GM23338 (cell line): ENCODE data around the gene FBXO17. TPM values are rescaled to one million over a fixed set of nuclear protein-coding genes. Genes with fewer than 3 reads are reported as not detected.
"Not testable (repeated sequence)": the region's sequence is repeated elsewhere in the genome, so short reads cannot be mapped to it uniquely, and the experiment has no call there.

Source experiments
- ATAC-seq: fragments of 200-7000 bp; cut with Tn5 transposase; 3 replicates; pipeline ENCODE4 v1.9.1; 2020
- DNase-seq: peaks from one replicate; pipeline ENCODE4 v3.0.0-alpha.2; 2015; ENCODE audit warnings: low spot score
- H2AFZ ChIP-seq: fragments of 200-600 bp; sonication (generic); 2 replicates; pipeline ENCODE4 v1.8.0; 2016; ENCODE audit warnings: antibody characterized with exemption, mild to moderate bottlenecking, moderate library complexity
- H3F3A ChIP-seq: fragments of 200-600 bp; sonication (generic); replicated peaks from 2 replicates; pipeline ENCODE4 v1.8.0; 2017; ENCODE audit warnings: antibody characterized with exemption, mixed run types, low read depth
- H3K27ac ChIP-seq: fragments of 200-600 bp; sonication (generic); 2 replicates; pipeline ENCODE4 v1.6.1; 2016; ENCODE audit warnings: low read depth
- H3K27me3 ChIP-seq: fragments of 200-600 bp; sonication (generic); 2 replicates; pipeline ENCODE4 v1.8.0; 2016; ENCODE audit warnings: mild to moderate bottlenecking, mixed run types, moderate library complexity; ENCODE audit not compliant: insufficient read depth
- H3K36me3 ChIP-seq: fragments of 200-600 bp; sonication (generic); 2 replicates; pipeline ENCODE4 v1.8.0; 2016; ENCODE audit warnings: mild to moderate bottlenecking; ENCODE audit not compliant: insufficient read depth
- H3K4me1 ChIP-seq: fragments of 200-600 bp; sonication (generic); 2 replicates; pipeline ENCODE4 v1.8.0; 2016; ENCODE audit warnings: mild to moderate bottlenecking, moderate library complexity; ENCODE audit not compliant: insufficient read depth
- H3K4me2 ChIP-seq: fragments of 200-600 bp; sonication (generic); 2 replicates; pipeline ENCODE4 v1.7.1; 2017; ENCODE audit warnings: mixed run types
- H3K4me3 ChIP-seq: fragments of 200-600 bp; sonication (generic); 2 replicates; pipeline ENCODE4 v1.6.1; 2016; ENCODE audit warnings: mixed run types
- H3K79me2 ChIP-seq: fragments of 200-600 bp; sonication (generic); replicated peaks from 2 replicates; pipeline ENCODE4 v1.8.0; 2017; ENCODE audit warnings: mild to moderate bottlenecking; ENCODE audit not compliant: insufficient read depth
- H3K9me2 ChIP-seq: fragments of 200-600 bp; sonication (generic); 2 replicates; pipeline ENCODE4 v1.8.0; 2017; ENCODE audit not compliant: insufficient read depth
- H4K20me1 ChIP-seq: fragments of 200-600 bp; sonication (generic); replicated peaks from 2 replicates; pipeline ENCODE4 v1.8.0; 2017; ENCODE audit warnings: mild to moderate bottlenecking; ENCODE audit not compliant: insufficient read depth
- H3K27ac Mint-ChIP-seq: 2 replicates; pipeline ENCODE4 v1.8.0; 2020; ENCODE audit warnings: inconsistent platforms, mild to moderate bottlenecking, moderate library complexity, mixed read lengths
- H3K27me3 Mint-ChIP-seq: 3 replicates; pipeline ENCODE4 v1.8.0; 2022; ENCODE audit warnings: low read depth, mild to moderate bottlenecking, moderate library complexity, mixed read lengths, inconsistent platforms; ENCODE audit not compliant: insufficient read depth, poor library complexity
- H3K36me3 Mint-ChIP-seq: 3 replicates; pipeline ENCODE4 v1.8.0; 2021; ENCODE audit warnings: low read depth, mild to moderate bottlenecking, inconsistent platforms, moderate library complexity, mixed read lengths
- H3K4me1 Mint-ChIP-seq: 3 replicates; pipeline ENCODE4 v1.8.0; 2020; ENCODE audit warnings: mild to moderate bottlenecking, inconsistent platforms, mixed read lengths
- H3K4me3 Mint-ChIP-seq: 3 replicates; pipeline ENCODE4 v1.8.0; 2021; ENCODE audit warnings: moderate library complexity, mild to moderate bottlenecking, inconsistent platforms, mixed read lengths
- H3K9me3 Mint-ChIP-seq: 3 replicates; pipeline ENCODE4 v1.8.0; 2020; ENCODE audit warnings: moderate library complexity, mild to moderate bottlenecking, inconsistent platforms, mixed read lengths
- CREB1 ChIP-seq: fragments of 250-450 bp; sonication (Bioruptor Pico); IDR thresholded peaks from 2 replicates; pipeline ENCODE4 v1.5.0; 2020; ENCODE audit warnings: low read depth, mild to moderate bottlenecking, moderate library complexity
- EZH2 ChIP-seq: fragments of 200-600 bp; sonication (generic); IDR thresholded peaks from one replicate; pipeline ENCODE4 v1.8.0; 2017; ENCODE audit warnings: antibody characterized with exemption, mild to moderate bottlenecking, low read depth; ENCODE audit not compliant: unreplicated experiment
- EZH2phosphoT487 ChIP-seq: fragments of 200-600 bp; sonication (generic); IDR thresholded peaks from one replicate; pipeline ENCODE4 v1.8.1; 2018; ENCODE audit warnings: antibody characterized with exemption; ENCODE audit not compliant: unreplicated experiment
- JUNB ChIP-seq: IDR thresholded peaks from one replicate; pipeline ENCODE4 v1.6.1; 2016; ENCODE audit warnings: antibody characterized with exemption; ENCODE audit not compliant: unreplicated experiment
- NANOG ChIP-seq: IDR thresholded peaks from 2 replicates; pipeline ENCODE4 v1.6.1; 2016; ENCODE audit warnings: antibody characterized with exemption, borderline replicate concordance
- POLR2AphosphoS5 ChIP-seq: IDR thresholded peaks from 2 replicates; pipeline ENCODE4 v1.6.1; 2016; ENCODE audit warnings: antibody characterized with exemption, low read depth
- STAT1 ChIP-seq: IDR thresholded peaks from one replicate; pipeline ENCODE4 v1.6.1; 2016; ENCODE audit warnings: antibody characterized with exemption; ENCODE audit not compliant: unreplicated experiment
- ZNF331 ChIP-seq: fragments of 250-450 bp; sonication (Bioruptor Pico); IDR thresholded peaks from 2 replicates; pipeline ENCODE4 v1.5.0; 2020; ENCODE audit warnings: low read depth, mild to moderate bottlenecking, moderate library complexity
- ZNF462 ChIP-seq: fragments of 250-450 bp; sonication (Bioruptor Pico); IDR thresholded peaks from 2 replicates; pipeline ENCODE4 v1.5.0; 2020; ENCODE audit warnings: mild to moderate bottlenecking, moderate library complexity
- polyA plus RNA-seq: library from polyadenylated mRNA; unstranded; fragments of >200 nt; fragmentation: Nextera tagmentation; extraction: Ambion mirVana; gene quantifications from 2 replicates; pipeline ENCODE4 v1.2.1, GENCODE V29; 2016
- total RNA-seq: library from RNA; depleted of rRNA; stranded (reverse); fragments of >200 nt; shearing (Covaris generic); gene quantifications from 2 replicates; pipeline ENCODE4 v1.2.3, GENCODE V29; 2014
- TF ChIP-seq, protein P1 (sequence below), 2 experiments: fragments of 200-600 bp in 1 of 2; sonication (generic) in 1 of 2; conservative IDR thresholded peaks; 2 replicates each; pipeline versions ENCODE4 v1.5.1 to v1.6.1; 2016 to 2017; ENCODE audit warnings: antibody characterized with exemption in 2 of 2, low read depth in 2 of 2, mild to moderate bottlenecking in 2 of 2, moderate library complexity in 1 of 2

The FBXO17 gene
- total and polyA plus RNA-seq, 2 experiments from 2014 or later: 17.2 to 29.0 TPM

- H3K27ac Mint-ChIP-seq: no peak overlapping the region
- no peaks in the 10 kb centered on the region for H3K36me3 ChIP-seq
- no peak overlapping the region for H3K4me3 ChIP-seq
- H3K27me3 Mint-ChIP-seq: peaks cover 12% of the 10 kb centered on the region
- no peak overlapping the region for H2AFZ ChIP-seq
- H3F3A ChIP-seq: no peaks in the 10 kb centered on the region
- H3K27me3 ChIP-seq: no peaks in the 10 kb centered on the region
- H3K9me2 ChIP-seq: no peaks in the 10 kb centered on the region
- DNase-seq (no peak), ATAC-seq (no peak)
- H3K4me1 ChIP-seq: peaks cover 5% of the 10 kb centered on the region
- no peak overlapping the region for H3K4me2 ChIP-seq
- peaks cover 6% of the 10 kb centered on the region for H3K4me1 Mint-ChIP-seq
- no peak for TF ChIP-seq EZH2
- no peak for TF ChIP-seq EZH2phosphoT487
- TF ChIP-seq STAT1: no peak
- TF ChIP-seq JUNB: no peak
- no peak for TF ChIP-seq ZNF331 (CRISPR knock-in tag)
- no peak for TF ChIP-seq POLR2AphosphoS5
- TF ChIP-seq NANOG: no peak
- no peak for TF ChIP-seq ZNF462 (CRISPR knock-in tag)
- TF ChIP-seq, protein P1, sequence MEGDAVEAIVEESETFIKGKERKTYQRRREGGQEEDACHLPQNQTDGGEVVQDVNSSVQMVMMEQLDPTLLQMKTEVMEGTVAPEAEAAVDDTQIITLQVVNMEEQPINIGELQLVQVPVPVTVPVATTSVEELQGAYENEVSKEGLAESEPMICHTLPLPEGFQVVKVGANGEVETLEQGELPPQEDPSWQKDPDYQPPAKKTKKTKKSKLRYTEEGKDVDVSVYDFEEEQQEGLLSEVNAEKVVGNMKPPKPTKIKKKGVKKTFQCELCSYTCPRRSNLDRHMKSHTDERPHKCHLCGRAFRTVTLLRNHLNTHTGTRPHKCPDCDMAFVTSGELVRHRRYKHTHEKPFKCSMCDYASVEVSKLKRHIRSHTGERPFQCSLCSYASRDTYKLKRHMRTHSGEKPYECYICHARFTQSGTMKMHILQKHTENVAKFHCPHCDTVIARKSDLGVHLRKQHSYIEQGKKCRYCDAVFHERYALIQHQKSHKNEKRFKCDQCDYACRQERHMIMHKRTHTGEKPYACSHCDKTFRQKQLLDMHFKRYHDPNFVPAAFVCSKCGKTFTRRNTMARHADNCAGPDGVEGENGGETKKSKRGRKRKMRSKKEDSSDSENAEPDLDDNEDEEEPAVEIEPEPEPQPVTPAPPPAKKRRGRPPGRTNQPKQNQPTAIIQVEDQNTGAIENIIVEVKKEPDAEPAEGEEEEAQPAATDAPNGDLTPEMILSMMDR (conservative IDR thresholded peaks at IDR 0.05; ENCODE audit: low read depth in 2 of 2): no peak
- no peak for TF ChIP-seq CREB1 (CRISPR knock-in tag)
- H3K4me3 Mint-ChIP-seq: no peak overlapping the region
- H3K36me3 Mint-ChIP-seq: no peaks in the 10 kb centered on the region
- no peak overlapping the region for H3K27ac ChIP-seq
- no peaks in the 10 kb centered on the region for H4K20me1 ChIP-seq
- no peaks in the 10 kb centered on the region for H3K79me2 ChIP-seq
- H3K9me3 Mint-ChIP-seq: no peaks in the 10 kb centered on the region
These were observed 15.6 kb upstream of the FBXO17 start for GRCh38 chr19:38990949-38991697.

GRCh38 chr19:38989614-38990013 lies 14.1 kb upstream of the FBXO17 start:
- not testable (repeated sequence) for H3K4me3 ChIP-seq, ATAC-seq, H3K27me3 ChIP-seq, H3K27ac Mint-ChIP-seq, H3F3A ChIP-seq, H3K79me2 ChIP-seq, H3K9me3 Mint-ChIP-seq, H3K36me3 Mint-ChIP-seq, H3K36me3 ChIP-seq, H3K27ac ChIP-seq, H4K20me1 ChIP-seq, H3K4me3 Mint-ChIP-seq, DNase-seq, H2AFZ ChIP-seq, H3K4me1 ChIP-seq, H3K4me1 Mint-ChIP-seq, H3K4me2 ChIP-seq, H3K9me2 ChIP-seq
- peaks cover 18% of the 10 kb centered on the region for H3K27me3 Mint-ChIP-seq
